ENCODE results near the gene LPIN3. TPM values are rescaled to one million over a fixed set of nuclear protein-coding genes. Genes with fewer than 3 reads are reported as not detected.

The LPIN3 gene
- total RNA-seq, 1 donor from 2014 or later = 63.0 TPM

- Histone ChIP-seq H3K4me3 (no peak overlapping the region), H3K9me3 (no peaks in the 10 kb centered on the region), H3K4me1 (peaks cover 4 to 9% of the 10 kb centered on the region in 2 donors), H3K27ac (no peak overlapping the region), H3K36me3 (peaks cover 0 to 24% of the 10 kb centered on the region in 2 donors), H3K27me3 (no peaks in the 10 kb centered on the region)
- intact Hi-C loops (cut with DNase I) = no loop called here
- no peak for DNase-seq (ENCODE audit: low spot score in 2 of 2)
- TF ChIP-seq CTCF (IDR thresholded peaks at IDR 0.05) = no peak
Observed at GRCh38 chr20:41342474-41343464, 2.1 kb downstream of the LPIN3 start.

- H3K4me1 ChIP-seq = peaks cover 4 to 9% of the 10 kb centered on the region in 2 donors
Observed at GRCh38 chr20:41344477-41344876, 3.9 kb downstream of the LPIN3 start.

GRCh38 chr20:41344938-41345728, 4.5 kb downstream of the LPIN3 start:
- no peaks in the 10 kb centered on the region for H3K9me3 ChIP-seq
- H3K27ac ChIP-seq = no peak overlapping the region
- no peak for DNase-seq (ENCODE audit: low spot score in 2 of 2)
- peaks cover 4 to 40% of the 10 kb centered on the region in 2 donors for H3K36me3 ChIP-seq
- TF ChIP-seq CTCF (IDR thresholded peaks at IDR 0.05) = no peak
- peaks cover 0 to 5% of the 10 kb centered on the region in 2 donors for H3K4me1 ChIP-seq
- intact Hi-C loops (cut with DNase I) = no loop called here
- no peak overlapping the region for H3K4me3 ChIP-seq
- no peaks in the 10 kb centered on the region for H3K27me3 ChIP-seq

More at GRCh38 chr20:41344477-41344876, 3.9 kb downstream of the LPIN3 start:
- peaks cover 4 to 34% of the 10 kb centered on the region in 2 donors for H3K36me3 ChIP-seq
- H3K9me3 ChIP-seq = no peaks in the 10 kb centered on the region
- H3K27ac ChIP-seq = no peak overlapping the region
- TF ChIP-seq CTCF (IDR thresholded peaks at IDR 0.05) = no peak
- no peaks in the 10 kb centered on the region for H3K27me3 ChIP-seq
- no peak overlapping the region for H3K4me3 ChIP-seq
- intact Hi-C loops (cut with DNase I) = no loop called here
- DNase-seq (ENCODE audit: low spot score in 2 of 2) = no peak

GRCh38 chr20:41345729-41346067, 5.1 kb downstream of the LPIN3 start:
- Histone ChIP-seq H3K4me3 (no peak overlapping the region), H3K4me1 (peaks cover 0 to 4% of the 10 kb centered on the region in 2 donors), H3K27me3 (no peaks in the 10 kb centered on the region), H3K9me3 (no peaks in the 10 kb centered on the region), H3K36me3 (peaks cover 4 to 41% of the 10 kb centered on the region in 2 donors), H3K27ac (no peak overlapping the region)
- no peak for DNase-seq (ENCODE audit: low spot score in 2 of 2)
- intact Hi-C loops (cut with DNase I) = no loop called here
- no peak for TF ChIP-seq CTCF (IDR thresholded peaks at IDR 0.05)

GRCh38 chr20:41347523-41348429, 7.2 kb downstream of the LPIN3 start:
- Histone ChIP-seq H3K27ac (no peak overlapping the region), H3K4me3 (no peak overlapping the region), H3K4me1 (no peaks in the 10 kb centered on the region), H3K27me3 (no peaks in the 10 kb centered on the region), H3K36me3 (peaks cover 4 to 54% of the 10 kb centered on the region in 2 donors), H3K9me3 (no peaks in the 10 kb centered on the region)
- no peak for DNase-seq (ENCODE audit: low spot score in 2 of 2)
- no peak for TF ChIP-seq CTCF (IDR thresholded peaks at IDR 0.05)
- intact Hi-C loops (cut with DNase I) = no loop called here
